Measurements from ENCODE around the gene PNLDC1.

PNLDC1 gene

DNA sequence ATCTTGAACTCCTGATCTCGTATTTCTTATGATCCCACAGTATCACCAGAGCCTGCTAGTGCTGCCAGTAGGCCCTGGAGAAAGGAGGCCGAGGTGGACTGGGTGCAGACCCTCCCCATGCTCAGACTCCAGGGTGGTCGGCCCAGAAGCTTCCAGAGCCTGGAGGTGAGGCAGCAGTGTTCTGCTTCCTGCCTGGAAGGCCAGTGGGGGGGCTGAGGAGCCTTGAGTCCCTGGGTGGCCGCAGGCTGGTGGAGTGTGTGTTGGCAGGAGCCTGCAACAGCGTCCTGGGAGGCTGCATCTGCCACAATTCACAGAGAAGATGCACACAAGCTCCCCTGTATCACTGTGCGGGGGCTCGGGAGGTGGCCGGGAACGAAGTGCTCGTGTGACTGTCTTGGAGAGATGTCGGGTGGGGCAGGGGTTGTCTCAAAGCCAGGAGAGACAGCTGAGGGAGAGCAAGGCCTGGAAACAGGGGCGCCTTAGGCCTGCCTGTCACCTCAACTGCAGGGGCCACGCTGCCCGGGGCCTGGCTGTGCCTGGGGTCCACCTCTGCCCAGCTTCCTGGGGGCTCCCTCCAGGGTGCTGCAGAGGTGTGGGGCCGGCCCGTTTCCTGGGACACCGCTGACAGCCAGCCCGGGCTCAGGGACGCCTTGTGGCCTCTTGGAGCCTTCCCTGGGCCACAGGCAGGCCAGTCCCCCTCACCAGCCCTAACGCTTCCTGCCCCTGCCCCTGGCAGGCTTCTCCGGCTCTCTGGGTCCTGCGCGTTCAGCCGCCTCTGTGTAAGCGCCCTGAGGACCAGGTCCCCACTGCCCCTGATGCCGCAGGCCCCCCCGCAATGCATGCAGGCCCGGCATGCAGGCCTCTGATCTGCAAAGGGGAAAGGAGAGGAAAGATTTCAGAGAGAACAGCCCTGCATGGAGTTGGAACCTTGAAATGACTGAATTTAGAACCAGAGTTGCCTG, 66.5 kb downstream of the PNLDC1 start:
- POLR2A ChIA-PET (ENCODE audit: low non-redundant PET) = no interaction called here
- no peak for DNase-seq (ENCODE audit: low spot score)
- TF ChIP-seq, protein P1, sequence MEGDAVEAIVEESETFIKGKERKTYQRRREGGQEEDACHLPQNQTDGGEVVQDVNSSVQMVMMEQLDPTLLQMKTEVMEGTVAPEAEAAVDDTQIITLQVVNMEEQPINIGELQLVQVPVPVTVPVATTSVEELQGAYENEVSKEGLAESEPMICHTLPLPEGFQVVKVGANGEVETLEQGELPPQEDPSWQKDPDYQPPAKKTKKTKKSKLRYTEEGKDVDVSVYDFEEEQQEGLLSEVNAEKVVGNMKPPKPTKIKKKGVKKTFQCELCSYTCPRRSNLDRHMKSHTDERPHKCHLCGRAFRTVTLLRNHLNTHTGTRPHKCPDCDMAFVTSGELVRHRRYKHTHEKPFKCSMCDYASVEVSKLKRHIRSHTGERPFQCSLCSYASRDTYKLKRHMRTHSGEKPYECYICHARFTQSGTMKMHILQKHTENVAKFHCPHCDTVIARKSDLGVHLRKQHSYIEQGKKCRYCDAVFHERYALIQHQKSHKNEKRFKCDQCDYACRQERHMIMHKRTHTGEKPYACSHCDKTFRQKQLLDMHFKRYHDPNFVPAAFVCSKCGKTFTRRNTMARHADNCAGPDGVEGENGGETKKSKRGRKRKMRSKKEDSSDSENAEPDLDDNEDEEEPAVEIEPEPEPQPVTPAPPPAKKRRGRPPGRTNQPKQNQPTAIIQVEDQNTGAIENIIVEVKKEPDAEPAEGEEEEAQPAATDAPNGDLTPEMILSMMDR (conservative IDR thresholded peaks at IDR 0.05; ENCODE audit: low read depth) = no peak
- CTCF ChIA-PET = interaction anchor here (0.7 kb wide), 1 partner anchor 247 kb away, joined by 3 read pairs; no protein-coding TSS in a partner anchor
- no peak overlapping the region for H3K27ac ChIP-seq
